Activated T-cell treated with anti-CD3 and anti-CD28 coated beads, Interleukin-2, amount 50 U/mL, for 24 hours (primary cell): ENCODE data around the gene KLHL14.

ENCODE experiments used
- DNase-seq: peaks from one replicate; pipeline ENCODE4 v3.0.0-alpha.2; 2020
- H3K27ac Mint-ChIP-seq: 2 replicates; pipeline ENCODE4 v1.8.0; 2020; ENCODE audit warnings: mild to moderate bottlenecking, mixed read lengths
- H3K27me3 Mint-ChIP-seq: 2 replicates; pipeline ENCODE4 v1.8.0; 2020; ENCODE audit warnings: mixed read lengths
- H3K36me3 Mint-ChIP-seq: 2 replicates; pipeline ENCODE4 v1.8.0; 2020; ENCODE audit warnings: low read depth, mixed read lengths
- H3K4me1 Mint-ChIP-seq: 2 replicates; pipeline ENCODE4 v1.8.0; 2020; ENCODE audit warnings: low read depth, mixed read lengths
- H3K4me3 Mint-ChIP-seq: 2 replicates; pipeline ENCODE4 v1.8.0; 2020; ENCODE audit warnings: mild to moderate bottlenecking, moderate library complexity, mixed read lengths
- H3K9me3 Mint-ChIP-seq: 2 replicates; pipeline ENCODE4 v1.8.0; 2020; ENCODE audit warnings: mixed read lengths

KLHL14 gene

DNA sequence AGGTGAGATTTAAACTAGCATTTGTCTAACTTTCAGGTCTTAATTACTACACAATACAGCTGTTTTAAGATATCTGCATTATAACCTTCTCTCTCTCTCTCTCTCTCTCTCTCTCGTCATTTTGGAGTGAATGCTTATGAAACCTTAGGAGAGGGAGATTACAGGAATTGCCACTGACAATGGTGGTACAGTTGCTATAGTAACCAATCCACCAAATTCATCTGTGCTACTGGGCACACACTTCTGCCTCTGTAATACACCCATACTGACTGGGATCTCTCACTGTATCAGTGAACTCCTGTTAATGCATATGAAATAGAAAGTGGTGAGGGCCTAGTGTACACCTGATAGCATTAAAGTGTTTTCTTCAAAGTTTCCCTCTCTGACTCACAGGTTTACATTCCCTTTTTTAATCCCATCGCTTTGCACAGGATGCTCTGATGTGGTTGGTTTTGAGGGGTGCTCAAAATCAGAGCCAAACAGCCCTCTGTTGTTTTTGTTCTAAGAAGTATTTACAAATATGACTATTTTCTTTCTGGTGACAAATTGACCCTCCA lies 13.1 kb downstream of the KLHL14 start:
- H3K4me1 Mint-ChIP-seq: no peaks in the 10 kb centered on the region
- no peak overlapping the region for H3K4me3 Mint-ChIP-seq
- H3K27me3 Mint-ChIP-seq: no peaks in the 10 kb centered on the region
- H3K27ac Mint-ChIP-seq: no peak overlapping the region
- H3K36me3 Mint-ChIP-seq: no peaks in the 10 kb centered on the region
- no peaks in the 10 kb centered on the region for H3K9me3 Mint-ChIP-seq
- no peak for DNase-seq

DNA sequence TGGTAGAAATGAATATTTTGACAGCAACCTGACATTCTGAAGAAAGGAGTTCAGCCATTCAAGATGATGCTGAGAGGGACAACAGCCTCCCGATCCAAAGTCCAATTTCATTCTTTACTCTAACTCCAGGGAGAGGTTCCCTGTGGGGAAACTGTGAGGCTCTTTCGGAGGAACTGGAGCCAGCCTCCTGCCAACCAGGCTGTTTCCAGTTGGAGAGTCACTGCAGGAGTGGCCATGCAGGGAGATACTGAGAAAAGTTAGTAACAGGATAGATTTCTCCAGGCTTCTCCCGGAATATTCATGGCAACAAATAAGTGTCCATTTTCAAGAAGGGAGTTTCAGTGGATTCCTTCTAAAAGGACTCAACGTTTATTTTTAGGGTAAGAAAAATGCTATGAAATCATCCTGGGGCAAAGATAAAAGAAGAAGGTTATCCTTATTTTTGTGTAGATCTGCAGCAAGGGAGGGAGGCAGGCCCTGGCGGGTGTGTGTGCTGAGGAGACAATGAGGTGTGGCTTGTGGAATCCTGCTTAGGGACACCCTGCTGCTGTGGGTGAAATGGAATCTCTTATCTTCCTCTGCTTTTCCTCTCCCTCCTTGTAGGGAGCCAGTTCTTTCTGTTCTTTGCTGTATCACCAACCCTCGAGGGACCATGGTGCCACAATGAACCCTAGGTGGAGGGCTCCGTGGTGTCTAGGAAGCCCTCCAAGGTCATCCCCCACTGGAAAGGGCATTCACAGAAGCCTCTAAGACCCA lies 18.1 kb downstream of the KLHL14 start:
- peaks cover 3% of the 10 kb centered on the region for H3K27me3 Mint-ChIP-seq
- no peaks in the 10 kb centered on the region for H3K36me3 Mint-ChIP-seq
- no peaks in the 10 kb centered on the region for H3K9me3 Mint-ChIP-seq
- H3K4me3 Mint-ChIP-seq: no peak overlapping the region
- DNase-seq: no peak
- H3K4me1 Mint-ChIP-seq: no peaks in the 10 kb centered on the region
- no peak overlapping the region for H3K27ac Mint-ChIP-seq

DNA sequence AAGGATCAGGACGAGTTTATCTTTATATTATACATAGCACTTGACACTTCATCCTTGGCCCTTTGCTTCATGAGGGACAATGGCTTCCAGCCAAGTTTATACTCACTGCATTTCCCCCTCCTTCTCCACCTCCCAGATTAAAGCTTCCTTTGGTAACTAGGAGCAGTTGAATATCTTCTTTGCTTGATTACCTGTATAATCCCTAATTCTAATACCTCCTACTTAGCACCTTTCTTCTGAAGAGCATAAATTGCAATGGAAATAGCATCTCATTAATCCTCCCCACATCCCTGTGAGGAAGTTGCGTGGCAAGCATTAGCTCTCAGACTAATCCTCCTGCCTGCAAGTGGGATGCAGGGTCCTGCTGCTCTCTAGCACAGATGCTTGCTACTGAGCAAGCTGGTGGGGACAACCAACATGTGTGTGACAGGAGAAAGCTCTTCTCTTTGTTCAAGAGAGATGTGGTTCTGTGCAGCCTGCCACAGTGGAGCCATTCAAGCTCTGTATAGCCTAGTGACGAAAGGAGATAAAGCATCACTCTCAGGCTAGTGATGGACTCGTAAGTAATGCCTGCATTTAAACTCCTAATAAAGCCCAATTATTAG lies 19.1 kb downstream of the KLHL14 start:
- H3K27me3 Mint-ChIP-seq: peaks cover 5% of the 10 kb centered on the region
- no peak for DNase-seq
- H3K36me3 Mint-ChIP-seq: no peaks in the 10 kb centered on the region
- H3K27ac Mint-ChIP-seq: no peak overlapping the region
- no peaks in the 10 kb centered on the region for H3K9me3 Mint-ChIP-seq
- no peaks in the 10 kb centered on the region for H3K4me1 Mint-ChIP-seq
- H3K4me3 Mint-ChIP-seq: no peak overlapping the region

DNA sequence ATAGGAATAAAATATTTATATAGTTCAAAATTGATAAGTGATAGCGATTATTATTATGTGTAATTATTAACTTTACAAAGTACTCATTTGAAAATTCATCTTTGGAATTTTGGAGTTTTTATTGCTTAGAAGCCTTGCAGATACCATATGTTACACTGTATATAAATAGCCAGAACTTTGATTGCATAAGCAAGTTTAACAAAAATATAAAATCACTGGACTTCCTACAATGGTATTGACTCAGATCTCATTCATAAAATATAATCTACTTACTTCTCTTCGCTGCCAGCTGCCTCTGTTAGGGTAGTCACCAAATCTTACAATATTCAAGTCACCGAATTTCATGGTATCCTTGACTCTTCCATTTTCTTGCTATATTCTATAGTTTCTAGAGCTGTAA lies 22.5 kb downstream of the KLHL14 start:
- no peak overlapping the region for H3K4me3 Mint-ChIP-seq
- DNase-seq: no peak
- H3K4me1 Mint-ChIP-seq: no peaks in the 10 kb centered on the region
- no peaks in the 10 kb centered on the region for H3K9me3 Mint-ChIP-seq
- no peak overlapping the region for H3K27ac Mint-ChIP-seq
- H3K36me3 Mint-ChIP-seq: no peaks in the 10 kb centered on the region
- H3K27me3 Mint-ChIP-seq: peaks cover 5% of the 10 kb centered on the region

DNA sequence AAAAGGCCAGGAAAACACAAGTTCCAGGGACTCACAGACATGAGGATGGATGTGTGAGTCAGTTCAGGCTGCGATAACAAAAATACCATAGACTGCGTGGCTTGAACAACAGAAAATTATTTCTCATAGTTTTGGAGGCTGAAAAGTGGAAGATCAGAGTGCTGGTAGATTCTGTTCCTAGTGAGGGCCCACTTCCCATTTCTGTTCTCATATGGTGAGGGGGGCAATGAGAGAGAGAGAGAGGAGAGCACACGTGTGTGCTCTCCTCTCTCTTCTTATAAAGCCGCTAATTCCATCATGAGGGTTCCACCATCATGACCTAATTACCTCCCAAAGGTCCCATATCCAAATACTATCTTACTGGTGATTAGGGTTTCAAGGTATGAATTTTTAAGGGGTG lies 23.0 kb downstream of the KLHL14 start:
- Mint-ChIP-seq H3K4me3 (no peak overlapping the region), H3K36me3 (no peaks in the 10 kb centered on the region), H3K27me3 (peaks cover 5% of the 10 kb centered on the region), H3K9me3 (no peaks in the 10 kb centered on the region), H3K4me1 (no peaks in the 10 kb centered on the region), H3K27ac (no peak overlapping the region)
- no peak for DNase-seq

DNA sequence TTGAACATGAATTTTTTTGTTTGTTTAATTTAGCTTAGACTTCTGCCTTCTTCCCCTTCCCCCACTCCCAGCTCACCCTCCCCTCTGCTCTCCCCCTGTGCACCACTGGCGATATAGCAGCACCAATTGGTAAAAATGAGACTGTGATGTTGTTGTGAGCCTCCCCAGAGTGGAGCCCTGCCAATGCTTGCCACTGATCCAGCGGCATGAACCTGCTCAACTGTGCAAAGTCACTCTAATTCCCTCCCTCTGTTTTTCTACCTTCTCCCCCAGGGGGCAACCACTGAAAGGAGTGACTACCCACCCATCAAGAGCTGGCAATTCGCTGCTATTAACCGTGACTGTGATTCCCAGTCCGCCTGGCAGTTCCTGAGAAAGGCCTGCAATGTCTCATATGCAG lies 30.2 kb downstream of the KLHL14 start:
- DNase-seq: no peak
- no peak overlapping the region for H3K27ac Mint-ChIP-seq
- no peaks in the 10 kb centered on the region for H3K9me3 Mint-ChIP-seq
- H3K4me3 Mint-ChIP-seq: no peak overlapping the region
- H3K27me3 Mint-ChIP-seq: no peaks in the 10 kb centered on the region
- no peaks in the 10 kb centered on the region for H3K4me1 Mint-ChIP-seq
- no peaks in the 10 kb centered on the region for H3K36me3 Mint-ChIP-seq

DNA sequence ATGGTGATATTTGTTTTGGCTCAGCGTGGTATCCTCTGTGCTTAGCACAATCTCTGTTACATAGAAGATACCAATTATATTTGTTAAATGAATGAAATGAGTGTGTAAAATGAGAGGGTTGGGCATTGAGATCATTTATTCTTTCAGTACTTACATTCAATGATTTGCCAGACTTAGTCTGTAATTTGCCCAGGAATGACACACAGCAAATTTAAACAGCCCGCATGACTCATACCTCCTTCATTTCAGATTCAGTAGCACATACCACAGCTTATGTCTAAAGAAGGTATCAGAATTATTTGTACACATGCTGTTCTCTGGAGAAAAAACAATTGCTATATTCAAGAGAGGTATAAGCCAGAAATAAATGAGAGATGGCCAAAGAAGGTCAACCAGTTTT lies 37.0 kb downstream of the KLHL14 start:
- Mint-ChIP-seq H3K27ac (no peak overlapping the region), H3K9me3 (no peaks in the 10 kb centered on the region), H3K4me3 (no peak overlapping the region), H3K36me3 (no peaks in the 10 kb centered on the region), H3K4me1 (peaks cover 5% of the 10 kb centered on the region), H3K27me3 (peaks cover 3% of the 10 kb centered on the region)
- DNase-seq: no peak

DNA sequence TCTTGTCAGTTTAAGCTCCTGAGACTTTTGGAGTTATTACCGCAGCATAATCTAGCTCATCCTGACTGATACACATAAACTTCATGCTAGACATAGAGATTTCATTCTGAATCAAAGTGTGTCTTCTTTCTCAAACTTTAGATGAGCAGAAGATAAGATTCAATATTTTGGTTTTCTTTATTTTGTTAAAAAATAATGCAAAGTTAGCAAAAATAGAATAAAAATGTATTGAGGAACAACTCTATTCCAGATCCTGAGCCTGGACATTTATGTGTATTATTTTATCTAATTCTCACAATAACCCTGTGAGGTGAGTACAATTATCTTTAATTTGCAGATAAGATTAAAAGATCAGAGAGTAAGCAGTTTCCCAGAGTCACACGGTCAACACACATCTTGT lies 38.4 kb downstream of the KLHL14 start:
- Mint-ChIP-seq H3K9me3 (no peaks in the 10 kb centered on the region), H3K36me3 (no peaks in the 10 kb centered on the region), H3K27ac (no peak overlapping the region), H3K27me3 (peaks cover 3% of the 10 kb centered on the region), H3K4me3 (no peak overlapping the region), H3K4me1 (peaks cover 13% of the 10 kb centered on the region)
- no peak for DNase-seq

DNA sequence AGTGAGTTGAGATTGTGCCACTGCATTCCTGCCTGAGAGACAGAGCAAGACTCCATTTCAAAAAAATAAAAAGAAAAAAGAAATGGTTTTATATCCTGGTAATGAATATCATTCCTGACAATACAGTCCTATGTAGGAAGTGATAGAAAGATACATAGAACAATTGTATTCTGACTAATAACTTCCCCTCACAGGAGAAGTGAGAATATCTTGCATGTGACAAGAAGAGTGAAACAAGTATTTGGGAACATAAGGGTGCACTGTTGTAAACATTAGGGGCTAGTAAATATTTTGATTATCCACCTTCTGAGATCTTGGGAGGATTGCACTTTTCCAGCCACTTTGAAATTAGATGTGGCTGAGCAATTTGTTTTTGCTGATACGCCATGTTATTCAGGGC lies 40.7 kb downstream of the KLHL14 start:
- H3K27ac Mint-ChIP-seq: no peak overlapping the region
- no peak for DNase-seq
- peaks cover 13% of the 10 kb centered on the region for H3K4me1 Mint-ChIP-seq
- no peaks in the 10 kb centered on the region for H3K9me3 Mint-ChIP-seq
- H3K27me3 Mint-ChIP-seq: peaks cover 3% of the 10 kb centered on the region
- H3K36me3 Mint-ChIP-seq: no peaks in the 10 kb centered on the region
- H3K4me3 Mint-ChIP-seq: no peak overlapping the region

DNA sequence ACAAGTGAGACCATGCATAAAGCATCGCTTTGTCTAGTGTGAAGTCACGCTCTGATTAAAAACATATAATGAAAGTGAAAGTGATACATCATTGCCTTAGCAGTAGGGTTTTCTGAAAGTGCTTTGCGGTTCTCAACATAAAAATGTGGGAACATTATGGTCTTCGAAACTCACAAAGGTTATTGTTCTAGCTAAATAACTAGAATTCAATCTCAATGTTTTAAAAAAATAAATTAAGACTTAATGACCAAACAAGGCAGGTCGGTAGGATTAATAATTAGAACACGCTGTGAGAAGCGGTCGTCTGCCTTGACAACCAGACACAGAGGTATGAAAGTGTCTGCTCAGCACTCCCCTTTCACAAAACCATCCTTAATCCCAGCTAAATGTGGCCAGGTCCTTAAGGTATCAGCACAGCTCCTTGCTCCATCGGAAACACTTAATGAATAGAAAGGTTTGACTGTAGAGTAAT lies 42.2 kb downstream of the KLHL14 start:
- Mint-ChIP-seq H3K9me3 (no peaks in the 10 kb centered on the region), H3K27me3 (peaks cover 3% of the 10 kb centered on the region), H3K4me1 (peaks cover 13% of the 10 kb centered on the region), H3K4me3 (no peak overlapping the region), H3K36me3 (no peaks in the 10 kb centered on the region), H3K27ac (no peak overlapping the region)
- no peak for DNase-seq

DNA sequence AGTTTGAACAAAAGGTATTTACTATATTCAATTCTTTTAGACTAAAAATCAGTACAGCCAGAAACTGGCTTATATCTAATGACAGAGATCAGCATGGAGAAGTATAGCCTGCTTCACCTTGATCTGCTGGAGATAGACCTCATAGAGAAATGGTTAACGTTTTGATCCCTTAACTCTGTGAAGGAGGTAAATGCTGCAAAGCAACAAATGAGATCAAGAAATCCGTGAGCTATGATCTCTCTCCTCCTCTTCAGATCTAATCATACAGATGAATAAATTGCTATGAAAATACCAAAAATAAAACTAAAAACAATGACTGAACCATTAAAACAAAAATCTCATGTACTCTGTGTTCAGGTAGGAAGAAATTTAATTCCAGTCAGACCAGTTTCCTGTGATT lies 42.8 kb downstream of the KLHL14 start:
- no peak overlapping the region for H3K27ac Mint-ChIP-seq
- peaks cover 13% of the 10 kb centered on the region for H3K4me1 Mint-ChIP-seq
- DNase-seq: no peak
- H3K4me3 Mint-ChIP-seq: no peak overlapping the region
- no peaks in the 10 kb centered on the region for H3K9me3 Mint-ChIP-seq
- peaks cover 3% of the 10 kb centered on the region for H3K27me3 Mint-ChIP-seq
- no peaks in the 10 kb centered on the region for H3K36me3 Mint-ChIP-seq

DNA sequence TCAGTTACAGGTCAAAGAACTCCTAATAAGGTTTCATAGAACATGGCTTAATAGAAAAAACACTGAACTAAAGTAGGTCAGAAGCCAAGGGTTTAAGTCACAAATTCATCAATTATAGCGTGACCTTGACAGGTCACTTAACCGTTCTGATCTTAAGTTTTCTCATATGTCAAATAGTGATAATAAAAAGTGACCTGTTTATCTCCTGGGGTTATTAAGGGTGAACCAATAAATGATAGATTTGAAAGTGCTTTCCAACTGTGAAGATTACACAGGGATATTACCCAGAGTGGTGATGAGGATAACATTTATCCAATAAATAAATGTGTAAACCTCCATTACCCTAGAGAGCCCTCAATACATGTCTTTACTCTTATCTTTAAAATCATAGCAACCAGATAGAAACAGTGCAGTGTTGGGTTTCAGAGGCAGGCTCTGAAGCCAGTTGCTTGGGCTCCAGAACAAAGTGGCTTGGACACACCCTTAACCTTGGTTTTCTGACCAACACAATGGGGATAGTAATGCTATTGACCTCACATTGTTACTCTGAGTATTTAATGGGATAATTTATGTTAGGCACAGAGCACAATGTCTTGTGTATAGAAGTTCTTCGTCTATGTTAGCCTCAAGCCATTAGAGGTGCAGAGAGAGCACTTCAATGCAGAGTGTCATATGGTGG lies 48.6 kb downstream of the KLHL14 start:
- peaks cover 5% of the 10 kb centered on the region for H3K27me3 Mint-ChIP-seq
- no peaks in the 10 kb centered on the region for H3K36me3 Mint-ChIP-seq
- no peak for DNase-seq
- no peaks in the 10 kb centered on the region for H3K4me1 Mint-ChIP-seq
- H3K4me3 Mint-ChIP-seq: no peak overlapping the region
- no peak overlapping the region for H3K27ac Mint-ChIP-seq
- H3K9me3 Mint-ChIP-seq: no peaks in the 10 kb centered on the region

DNA sequence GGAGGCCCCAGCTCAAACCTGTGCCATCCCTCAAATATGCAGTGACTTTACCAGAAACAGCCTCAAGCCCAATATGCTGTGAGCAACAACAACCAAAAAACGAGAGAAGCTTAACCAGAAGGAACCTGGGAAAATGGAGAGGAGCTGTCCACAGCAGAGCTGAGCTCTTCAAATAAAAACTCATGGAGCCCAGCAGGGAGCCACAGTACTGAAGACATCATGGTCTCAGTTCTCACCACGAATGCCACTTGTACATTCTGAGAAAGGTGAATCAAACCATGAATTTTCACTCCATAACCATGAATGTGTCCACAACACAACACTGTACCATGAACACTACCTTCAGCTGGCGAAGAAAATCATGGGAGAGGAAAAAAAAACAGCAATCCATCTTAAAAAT lies 50.5 kb downstream of the KLHL14 start:
- Mint-ChIP-seq H3K4me1 (no peaks in the 10 kb centered on the region), H3K27ac (no peak overlapping the region)

DNA sequence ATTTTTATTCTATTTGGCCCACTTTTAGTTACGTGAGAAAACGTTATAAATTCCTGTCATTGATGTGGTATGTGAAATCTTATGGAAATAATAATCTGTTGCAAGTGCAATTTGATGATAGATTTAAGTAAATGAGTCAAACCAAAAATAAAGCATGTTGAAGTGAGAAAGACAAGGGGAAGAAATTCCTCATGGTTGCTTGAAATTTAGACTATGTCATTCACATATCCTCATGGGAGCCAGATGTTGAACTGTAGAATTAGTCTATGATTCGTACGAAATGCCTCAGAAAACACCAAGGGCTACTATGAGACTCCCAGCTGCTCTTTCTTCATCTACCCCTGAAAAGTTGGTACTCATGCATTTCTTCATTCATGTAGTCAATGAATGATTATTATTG lies 55.7 kb downstream of the KLHL14 start:
- no peak overlapping the region for H3K27ac Mint-ChIP-seq
- H3K4me3 Mint-ChIP-seq: no peak overlapping the region
- peaks cover 3% of the 10 kb centered on the region for H3K27me3 Mint-ChIP-seq
- H3K4me1 Mint-ChIP-seq: peaks cover 2% of the 10 kb centered on the region
- no peaks in the 10 kb centered on the region for H3K36me3 Mint-ChIP-seq
- H3K9me3 Mint-ChIP-seq: no peaks in the 10 kb centered on the region
- no peak for DNase-seq

More for the DNA sequence above, 50.5 kb downstream of the KLHL14 start:
- H3K36me3 Mint-ChIP-seq: no peaks in the 10 kb centered on the region
- no peak for DNase-seq
- no peak overlapping the region for H3K4me3 Mint-ChIP-seq
- peaks cover 5% of the 10 kb centered on the region for H3K27me3 Mint-ChIP-seq
- no peaks in the 10 kb centered on the region for H3K9me3 Mint-ChIP-seq
